Mucosa of rectum (tissue), 2 donors: Measurements from ENCODE around the gene SH3RF2.
A peak's percentile ranks its signal among the peaks of the same experiment; 100 is the strongest.
"Not testable (repeated sequence)": the region's sequence is repeated elsewhere in the genome, so short reads cannot be mapped to it uniquely, and the experiment has no call there.

Source experiments
- H3K27ac ChIP-seq, 2 donors: one replicate each; pipeline ENCODE4 v1.7.0; 2013; ENCODE audit warnings: inconsistent platforms in 2 of 2, low read depth in 2 of 2, low read length in 2 of 2
- H3K27me3 ChIP-seq, 2 donors: one replicate each; pipeline ENCODE4 v1.7.0; 2013; ENCODE audit warnings: low read length in 2 of 2; ENCODE audit not compliant: control insufficient read depth in 2 of 2, insufficient read depth in 2 of 2
- H3K36me3 ChIP-seq, 2 donors: one replicate each; pipeline ENCODE4 v1.7.0; 2013; ENCODE audit warnings: low read length in 2 of 2; ENCODE audit not compliant: control insufficient read depth in 2 of 2, insufficient read depth in 2 of 2
- H3K4me1 ChIP-seq, 2 donors: one replicate each; pipeline ENCODE4 v1.7.0; 2013; ENCODE audit warnings: low read length in 2 of 2, mild to moderate bottlenecking in 1 of 2; ENCODE audit not compliant: control insufficient read depth in 2 of 2, insufficient read depth in 2 of 2
- H3K4me3 ChIP-seq, 2 donors: one replicate each; pipeline ENCODE4 v1.7.0; 2013; ENCODE audit warnings: low read length in 2 of 2
- H3K9ac ChIP-seq, 2 donors: one replicate each; pipeline ENCODE4 v1.7.0; 2013; ENCODE audit warnings: low read length in 2 of 2, low read depth in 1 of 2, mild to moderate bottlenecking in 1 of 2
- H3K9me3 ChIP-seq, 2 donors: one replicate each; pipeline ENCODE4 v1.7.0; 2013; ENCODE audit warnings: low read length in 2 of 2; ENCODE audit not compliant: control insufficient read depth in 2 of 2
- donor health status: healthy.
- donor health status: Normal muscosa, but diverticular disease.

Gene SH3RF2

GRCh38 chr5:146009020-146009419 is 72.6 kb downstream of the SH3RF2 start:
- H3K27ac ChIP-seq: no peak overlapping the region
- H3K4me3 ChIP-seq: no peak overlapping the region
- peaks cover 13 to 26% of the 10 kb centered on the region in 2 donors for H3K36me3 ChIP-seq

GRCh38 chr5:146010447-146010846 is 74.1 kb downstream of the SH3RF2 start:
- peaks cover 21 to 34% of the 10 kb centered on the region in 2 donors for H3K36me3 ChIP-seq
- H3K27me3 ChIP-seq, H3K4me1 ChIP-seq, H3K9me3 ChIP-seq, H3K4me3 ChIP-seq, H3K9ac ChIP-seq, H3K27ac ChIP-seq: not testable (repeated sequence)

More at GRCh38 chr5:146009020-146009419, 72.6 kb downstream of the SH3RF2 start:
- Histone ChIP-seq H3K9me3 (no peaks in the 10 kb centered on the region), H3K4me1 (peaks cover 0 to 10% of the 10 kb centered on the region in 2 donors), H3K9ac (no peak overlapping the region), H3K27me3 (no peaks in the 10 kb centered on the region)

GRCh38 chr5:146013761-146014160 is 77.4 kb downstream of the SH3RF2 start:
- Histone ChIP-seq H3K36me3 (peaks cover 30 to 31% of the 10 kb centered on the region in 2 donors), H3K27me3 (no peaks in the 10 kb centered on the region), H3K9ac (no peak overlapping the region), H3K9me3 (no peaks in the 10 kb centered on the region), H3K4me3 (no peak overlapping the region), H3K4me1 (no peaks in the 10 kb centered on the region), H3K27ac (no peak overlapping the region)

GRCh38 chr5:146015001-146015400 is 78.6 kb downstream of the SH3RF2 start:
- peaks cover 0 to 1% of the 10 kb centered on the region in 2 donors for H3K4me1 ChIP-seq
- H3K4me3 ChIP-seq: no peak overlapping the region
- no peak overlapping the region for H3K27ac ChIP-seq
- peaks cover 30 to 31% of the 10 kb centered on the region in 2 donors for H3K36me3 ChIP-seq
- no peaks in the 10 kb centered on the region for H3K27me3 ChIP-seq
- no peaks in the 10 kb centered on the region for H3K9me3 ChIP-seq
- no peak overlapping the region for H3K9ac ChIP-seq

GRCh38 chr5:146016764-146017484 is 80.5 kb downstream of the SH3RF2 start:
- H3K27ac ChIP-seq: no peak overlapping the region
- peaks cover 30 to 34% of the 10 kb centered on the region in 2 donors for H3K36me3 ChIP-seq
- no peaks in the 10 kb centered on the region for H3K27me3 ChIP-seq
- peaks cover 0 to 4% of the 10 kb centered on the region in 2 donors for H3K4me1 ChIP-seq
- no peak overlapping the region for H3K9ac ChIP-seq
- H3K4me3 ChIP-seq: no peak overlapping the region
- no peaks in the 10 kb centered on the region for H3K9me3 ChIP-seq

GRCh38 chr5:146018514-146019375 is 82.4 kb downstream of the SH3RF2 start:
- H3K9ac ChIP-seq: no peak overlapping the region
- H3K36me3 ChIP-seq: peaks cover 20 to 26% of the 10 kb centered on the region in 2 donors
- H3K27me3 ChIP-seq: no peaks in the 10 kb centered on the region
- H3K9me3 ChIP-seq: no peaks in the 10 kb centered on the region
- H3K4me3 ChIP-seq: no peak overlapping the region
- H3K4me1 ChIP-seq: peaks cover 0 to 4% of the 10 kb centered on the region in 2 donors
- H3K27ac ChIP-seq: no peak overlapping the region

- H3K9ac ChIP-seq: no peak overlapping the region
- H3K4me1 ChIP-seq: peaks cover 0 to 8% of the 10 kb centered on the region in 2 donors
- no peaks in the 10 kb centered on the region for H3K9me3 ChIP-seq
- peaks cover 13% of the 10 kb centered on the region in 2 donors for H3K36me3 ChIP-seq
- no peaks in the 10 kb centered on the region for H3K27me3 ChIP-seq
- H3K27ac ChIP-seq: no peak overlapping the region
- no peak overlapping the region for H3K4me3 ChIP-seq
Observed at GRCh38 chr5:146020100-146020499, 83.7 kb downstream of the SH3RF2 start.

- H3K9ac ChIP-seq: no peak overlapping the region
- peaks cover 0 to 5% of the 10 kb centered on the region in 2 donors for H3K36me3 ChIP-seq
- no peak overlapping the region for H3K27ac ChIP-seq
- peaks cover 26 to 38% of the 10 kb centered on the region in 2 donors for H3K4me1 ChIP-seq
- H3K27me3 ChIP-seq: no peaks in the 10 kb centered on the region
- H3K4me3 ChIP-seq: no peak overlapping the region
- no peaks in the 10 kb centered on the region for H3K9me3 ChIP-seq
Observed at GRCh38 chr5:146024034-146024433, 87.7 kb downstream of the SH3RF2 start.

- peak overlapping the region; percentile 28 to 61 for H3K27ac ChIP-seq
- H3K9ac ChIP-seq: no peak overlapping the region
- H3K36me3 ChIP-seq: peaks cover under 1 to 1% of the 10 kb centered on the region in 2 donors
- peaks cover 26 to 35% of the 10 kb centered on the region in 2 donors for H3K4me1 ChIP-seq
- H3K27me3 ChIP-seq: no peaks in the 10 kb centered on the region
- H3K4me3 ChIP-seq: no peak overlapping the region
- no peaks in the 10 kb centered on the region for H3K9me3 ChIP-seq
Observed at GRCh38 chr5:146025114-146025680, 88.8 kb downstream of the SH3RF2 start.

- H3K27ac ChIP-seq: peak overlapping the region; percentile 28 to 61
- H3K4me1 ChIP-seq: peaks cover 26 to 34% of the 10 kb centered on the region in 2 donors
- H3K27me3 ChIP-seq: no peaks in the 10 kb centered on the region
- no peak overlapping the region for H3K4me3 ChIP-seq
- no peak overlapping the region for H3K9ac ChIP-seq
- H3K36me3 ChIP-seq: peaks cover 0 to 1% of the 10 kb centered on the region in 2 donors
- H3K9me3 ChIP-seq: no peaks in the 10 kb centered on the region
Observed at GRCh38 chr5:146025681-146026080, 89.3 kb downstream of the SH3RF2 start.
